ENCODE measurements around the gene ARHGEF26.

Gene ARHGEF26

GRCh38 chr3:154210986-154211385, 89.8 kb downstream of the ARHGEF26 start:
- no peak for DNase-seq

DNA sequence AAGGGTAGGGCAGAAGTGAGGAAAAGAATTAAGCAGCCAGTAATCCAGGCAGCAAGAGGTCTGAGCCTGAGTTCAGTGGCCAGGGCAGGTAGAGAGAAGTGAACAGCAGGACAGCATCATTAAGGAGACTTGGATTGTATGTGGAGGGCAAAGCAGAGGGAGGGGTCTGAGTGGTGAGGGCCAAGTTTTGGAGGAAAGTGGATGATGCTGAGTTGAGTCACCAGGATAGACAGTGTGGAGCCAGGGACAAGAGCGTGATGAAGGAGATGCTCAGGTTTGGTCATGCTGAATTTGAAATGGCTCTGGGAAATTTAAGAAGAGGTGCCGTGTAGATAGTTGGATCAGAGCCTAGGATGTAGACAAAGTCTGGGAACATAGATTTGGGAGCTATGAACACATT, 93.1 kb downstream of the ARHGEF26 start:
- DNase-seq = no peak

DNA sequence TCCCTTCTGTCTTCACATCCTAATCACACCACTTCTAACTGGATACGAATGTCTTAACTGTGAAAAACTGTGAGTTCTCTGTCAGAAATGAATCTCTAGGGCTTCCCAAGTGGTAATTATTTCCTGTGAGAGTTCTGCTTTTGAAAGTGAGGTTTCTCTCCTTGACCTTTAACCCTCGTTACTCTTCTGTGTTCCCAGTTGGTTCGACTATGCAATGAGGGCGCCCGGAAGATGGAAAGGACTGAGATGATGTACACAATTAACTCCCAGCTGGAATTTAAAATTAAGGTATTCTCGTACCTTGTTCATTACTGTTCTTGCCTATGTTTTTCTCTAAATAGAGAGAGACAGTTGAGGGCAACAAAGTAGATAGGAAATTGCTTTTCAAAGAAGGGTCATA, 96.5 kb downstream of the ARHGEF26 start:
- no peak for DNase-seq

- no peak for DNase-seq
Observed at GRCh38 chr3:154218728-154219127, 97.5 kb downstream of the ARHGEF26 start.

DNA sequence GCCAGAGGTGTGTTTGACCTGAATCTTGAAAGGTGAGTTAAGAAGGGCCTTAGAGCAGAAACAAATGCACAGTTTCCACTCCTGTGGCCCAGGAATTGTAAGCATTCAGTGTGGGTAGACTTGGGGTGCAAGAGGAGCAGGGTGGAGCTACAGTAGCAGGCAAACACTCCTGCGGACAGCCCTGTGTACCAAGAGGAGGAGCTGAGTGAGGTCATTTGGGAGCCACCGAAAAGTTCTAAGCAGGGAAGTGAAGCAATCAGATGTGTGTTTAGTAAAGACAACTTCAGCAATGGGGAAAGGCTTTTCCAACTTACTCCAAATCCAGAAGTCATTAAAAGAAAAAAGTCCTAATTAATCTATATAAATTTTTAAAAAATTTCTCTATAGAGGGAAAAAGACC, 99.3 kb downstream of the ARHGEF26 start:
- no peak for DNase-seq

DNA sequence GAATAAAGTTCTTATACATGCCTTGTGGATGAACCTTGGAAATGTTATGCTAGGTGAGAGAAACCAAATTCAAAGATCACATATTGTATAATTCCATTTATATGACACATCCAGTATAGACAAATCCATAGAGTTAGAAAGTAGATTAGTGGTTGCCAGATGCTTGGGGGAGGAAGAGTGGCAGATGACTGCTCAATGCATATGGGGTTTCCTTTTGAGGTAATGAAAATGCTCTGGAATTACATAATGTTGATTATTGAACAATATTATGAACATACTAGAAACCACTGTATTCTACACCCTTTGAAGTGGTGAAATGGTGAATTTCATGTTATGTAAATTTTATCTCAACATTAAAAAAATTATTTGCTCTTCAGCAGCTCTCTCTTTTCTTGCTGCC, 102.3 kb downstream of the ARHGEF26 start:
- DNase-seq = no peak

DNA sequence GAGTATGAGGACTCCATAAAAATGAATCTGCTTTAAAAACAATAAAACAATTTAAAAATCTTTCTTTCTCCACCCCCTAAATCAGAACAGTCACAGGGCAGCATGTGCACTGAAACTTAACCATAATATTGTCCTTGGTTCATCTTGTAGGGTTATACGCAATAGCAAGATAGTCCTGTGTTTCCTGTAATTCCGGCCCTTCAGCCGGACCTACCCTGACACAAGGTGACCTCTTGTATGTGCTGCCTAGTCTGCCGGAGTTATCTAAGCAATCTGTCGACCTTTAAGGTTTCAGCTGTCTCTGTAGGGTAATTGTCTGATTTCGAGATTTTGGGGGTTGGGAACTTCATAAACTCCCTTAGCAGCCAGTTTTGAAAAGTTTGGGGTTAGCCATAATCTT, 103.2 kb downstream of the ARHGEF26 start:
- no peak for DNase-seq

- DNase-seq = no peak
Observed at GRCh38 chr3:154224866-154225265, 103.7 kb downstream of the ARHGEF26 start.

GRCh38 chr3:154225536-154225935, 104.3 kb downstream of the ARHGEF26 start:
- DNase-seq = no peak

DNA sequence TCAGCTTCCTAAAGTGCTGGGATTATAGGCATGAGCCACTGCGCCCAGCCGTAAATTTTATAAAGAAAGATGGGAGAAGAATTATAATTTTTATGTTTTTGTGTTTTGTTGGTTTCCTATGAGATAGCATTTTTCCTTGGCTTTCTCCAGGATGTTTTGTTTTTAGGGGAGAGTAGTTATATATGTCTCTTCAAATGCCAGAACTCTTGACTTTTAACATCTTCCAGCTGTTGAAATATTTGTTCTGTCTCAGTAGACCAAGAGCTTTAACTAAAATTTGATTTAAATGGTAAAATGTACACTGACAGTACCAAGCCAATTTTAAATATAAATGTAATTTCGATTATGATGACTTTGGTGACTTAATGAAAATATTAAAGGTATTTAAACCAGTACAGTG, 106.3 kb downstream of the ARHGEF26 start:
- no peak for DNase-seq

- no peak for DNase-seq
Observed at GRCh38 chr3:154228561-154229216, 107.5 kb downstream of the ARHGEF26 start.

DNA sequence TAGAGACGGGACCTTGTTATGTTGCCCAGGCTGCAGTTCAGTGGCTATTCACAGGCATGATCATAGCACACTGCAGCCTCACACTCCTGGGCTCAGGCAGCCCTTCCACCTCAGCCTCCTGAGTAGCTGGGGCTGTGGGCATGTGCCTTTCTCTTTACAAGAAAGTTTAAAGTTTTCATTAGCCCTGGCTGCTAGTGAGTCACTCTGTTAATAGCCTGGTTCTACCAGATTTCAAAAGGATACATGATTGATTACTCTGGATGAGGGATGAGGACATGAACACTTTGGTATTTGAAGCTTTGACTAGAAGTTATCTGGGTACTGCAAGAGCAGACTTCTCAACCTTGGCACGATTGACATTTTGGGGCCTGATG, 108.0 kb downstream of the ARHGEF26 start:
- no peak for DNase-seq

- no peak for DNase-seq
Observed at GRCh38 chr3:154235330-154235729, 114.1 kb downstream of the ARHGEF26 start.

- DNase-seq = no peak
Observed at GRCh38 chr3:154236331-154236730, 115.1 kb downstream of the ARHGEF26 start.

DNA sequence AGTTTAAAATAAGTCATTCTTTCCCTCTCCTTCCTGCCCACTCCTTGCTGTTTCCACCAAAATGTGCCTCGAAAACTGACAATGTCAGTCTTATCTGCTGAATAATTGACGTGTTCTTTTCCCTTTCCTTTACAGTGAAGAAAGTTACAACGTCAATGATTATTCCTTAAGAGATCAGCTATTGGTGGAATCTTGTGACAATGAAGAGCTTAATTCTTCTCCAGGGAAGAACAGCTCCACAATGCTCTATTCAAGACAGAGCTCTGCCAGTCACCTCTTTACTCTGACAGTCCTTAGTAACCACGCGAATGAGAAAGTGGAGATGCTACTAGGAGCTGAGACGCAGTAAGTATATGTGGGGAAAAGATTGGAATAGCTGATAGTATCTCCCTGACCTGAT, 119.0 kb downstream of the ARHGEF26 start:
- DNase-seq = no peak

GRCh38 chr3:154241496-154241895, 120.3 kb downstream of the ARHGEF26 start:
- DNase-seq = no peak

DNA sequence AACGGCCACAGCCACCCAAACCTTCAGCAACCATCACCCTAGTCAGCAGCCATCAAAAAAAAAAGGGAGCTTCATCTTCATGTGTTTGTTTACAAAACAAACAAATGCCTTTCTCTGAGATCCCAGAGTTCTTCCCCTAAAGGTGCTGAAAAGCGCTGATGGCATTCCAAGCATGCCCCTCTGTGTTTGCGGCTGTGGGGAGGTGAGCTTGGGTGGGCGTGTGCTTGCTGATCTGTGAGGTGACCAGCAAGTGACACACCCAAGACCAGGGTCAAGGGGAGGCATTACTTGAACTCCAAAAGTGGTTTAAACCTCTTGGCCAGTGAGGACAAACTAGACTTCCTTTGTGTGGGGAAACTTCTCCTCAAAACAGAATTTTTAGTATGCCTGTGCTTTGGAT, 121.6 kb downstream of the ARHGEF26 start:
- DNase-seq = no peak

- DNase-seq = no peak
Observed at GRCh38 chr3:154243353-154243752, 122.2 kb downstream of the ARHGEF26 start.

DNA sequence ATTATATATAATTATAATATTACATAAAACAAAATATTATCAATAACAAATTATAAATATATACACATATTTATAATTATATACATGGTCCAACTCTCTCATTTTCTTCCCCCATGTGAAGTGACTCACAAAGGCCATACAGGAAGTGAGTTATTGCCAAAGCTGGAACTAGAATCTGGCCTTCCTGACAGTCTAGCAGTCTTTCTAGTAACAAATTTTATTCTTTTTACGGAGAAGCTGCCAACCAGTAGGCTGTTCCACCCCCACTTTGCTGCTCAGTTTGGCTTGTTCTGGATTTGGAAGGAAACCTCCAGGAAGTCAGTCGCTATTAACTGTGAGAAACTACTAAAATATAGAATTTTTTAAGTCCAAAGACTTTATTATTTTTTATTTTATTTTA, 123.5 kb downstream of the ARHGEF26 start:
- DNase-seq = no peak

GRCh38 chr3:154247806-154248415, 126.7 kb downstream of the ARHGEF26 start:
- no peak for DNase-seq

DNA sequence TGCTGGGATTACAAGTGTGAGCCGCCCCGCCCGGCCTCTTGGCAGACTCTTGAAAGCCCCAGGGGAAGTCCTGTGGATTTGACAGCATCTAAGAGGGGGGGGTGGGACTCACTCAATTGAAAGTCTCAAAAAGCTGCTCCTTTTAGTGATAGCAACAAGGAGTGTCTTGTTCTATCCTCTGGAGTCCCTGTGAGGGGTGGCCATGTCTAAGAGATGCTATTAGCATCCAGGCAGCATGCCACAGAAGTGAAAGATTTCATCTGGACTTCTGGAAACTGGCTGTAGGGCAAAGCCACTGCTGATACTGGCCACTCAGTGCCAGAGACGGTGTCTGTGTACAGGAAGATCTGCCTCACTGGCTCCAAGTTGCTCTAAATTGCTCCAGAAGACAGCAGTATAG, 129.1 kb downstream of the ARHGEF26 start:
- no peak for DNase-seq

DNA sequence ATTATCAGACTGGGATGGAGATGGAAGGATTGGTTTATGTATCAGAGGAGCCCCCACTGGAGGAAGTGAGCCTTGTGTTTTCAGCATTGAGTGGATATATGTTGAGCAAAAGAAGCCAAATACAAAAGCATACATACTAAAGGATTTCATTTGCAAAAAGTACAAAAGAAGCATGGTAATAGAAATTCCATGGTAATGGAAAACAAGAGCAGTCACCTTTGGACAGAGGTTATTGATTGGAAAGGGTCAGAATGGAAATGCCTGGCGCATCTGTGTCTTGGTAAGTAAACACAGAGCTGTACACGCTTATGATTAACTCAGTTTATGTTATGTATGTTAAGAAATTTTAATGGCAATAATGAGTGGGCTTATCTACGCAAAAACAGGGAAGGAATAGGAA, 130.4 kb downstream of the ARHGEF26 start:
- DNase-seq = no peak

DNA sequence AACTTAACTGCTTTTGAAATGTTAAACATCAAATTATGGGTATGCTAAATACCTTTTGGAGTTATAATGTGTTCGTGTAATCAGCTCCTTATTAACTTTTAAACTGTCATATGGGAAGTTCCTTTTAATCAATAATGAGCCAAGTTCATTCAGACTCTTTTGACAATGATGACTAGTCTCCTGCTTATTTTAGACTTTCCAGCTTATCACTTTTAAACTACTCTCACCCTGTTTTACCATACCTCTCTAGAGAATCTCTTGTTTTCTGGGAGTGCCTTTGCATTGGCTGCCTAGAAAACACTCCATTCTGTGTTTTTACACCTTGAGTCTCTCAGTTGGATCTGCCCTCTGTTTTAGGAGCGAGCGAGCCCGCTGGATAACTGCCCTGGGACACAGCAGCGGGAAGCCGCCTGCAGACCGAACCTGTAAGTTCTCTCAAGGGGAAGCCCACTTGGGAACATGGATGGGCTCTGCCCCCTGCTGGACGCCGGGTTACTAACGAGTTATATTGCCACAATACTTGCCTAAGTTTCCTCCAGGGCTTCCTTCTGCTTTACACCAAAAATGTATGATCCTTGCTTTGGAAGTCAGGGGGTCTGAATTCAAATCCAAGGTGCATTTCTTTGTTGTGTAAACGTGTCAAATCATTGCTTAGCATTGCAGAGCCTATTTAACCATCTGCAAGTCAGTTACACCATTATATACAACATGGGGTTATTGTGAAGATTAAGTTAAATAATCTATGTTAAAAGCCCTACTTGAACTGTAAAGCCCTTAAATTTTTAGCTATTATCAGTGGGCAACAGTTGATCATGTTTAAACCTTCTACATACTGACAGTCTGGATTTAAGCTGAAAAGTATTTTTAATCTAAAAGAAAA, 131.8 kb downstream of the ARHGEF26 start:
- peak; percentile 26 to 45 for DNase-seq

GRCh38 chr3:154254527-154254926, 133.3 kb downstream of the ARHGEF26 start:
- no peak for DNase-seq
